GM12891 (cell line): Measurements from ENCODE around the gene LRPAP1.

Experiments used
- PAX5 ChIP-seq: IDR thresholded peaks from 2 replicates; pipeline ENCODE4 v1.6.1; 2011; ENCODE audit warnings: low read length, moderate library complexity, mild to moderate bottlenecking; ENCODE audit not compliant: insufficient read depth, severe bottlenecking
- POLR2A ChIP-seq: IDR thresholded peaks from 2 replicates; pipeline ENCODE4 v1.6.1; 2011; ENCODE audit warnings: low read depth, low read length, control low read depth
- POLR2AphosphoS5 ChIP-seq: IDR thresholded peaks from 2 replicates; pipeline ENCODE4 v1.6.1; 2011; ENCODE audit warnings: low read depth, low read length, control low read depth
- SPI1 ChIP-seq: IDR thresholded peaks from 2 replicates; pipeline ENCODE4 v1.6.1; 2011; ENCODE audit warnings: low read depth, low read length, control low read depth
- TAF1 ChIP-seq: IDR thresholded peaks from 2 replicates; pipeline ENCODE4 v1.6.1; 2011; ENCODE audit warnings: low read depth, low read length, control low read depth

DNA sequence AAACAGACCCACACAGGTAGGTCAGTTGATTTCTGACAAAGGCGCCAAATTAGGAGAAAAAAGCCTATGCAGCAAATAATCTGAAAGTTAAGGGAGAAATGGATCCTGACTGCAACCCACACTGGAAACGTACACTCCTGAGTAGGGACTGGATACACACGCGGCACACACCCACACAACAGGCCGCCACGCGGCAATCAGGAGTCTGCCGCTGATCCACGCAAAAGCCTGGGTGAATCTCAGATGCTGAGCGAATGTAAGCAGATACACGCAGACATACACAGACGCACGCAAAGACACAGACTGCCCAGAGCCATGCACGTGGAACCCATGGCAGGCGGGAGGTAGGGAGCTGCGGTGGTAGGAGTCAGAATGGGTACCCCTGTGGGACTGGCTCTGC is 21.7 kb downstream of the LRPAP1 start:
- TF ChIP-seq POLR2A (no peak), TAF1 (no peak), POLR2AphosphoS5 (no peak), PAX5 (no peak), SPI1 (no peak)
